ENCODE results near the gene THAP7. TPM values are rescaled to one million over a fixed set of nuclear protein-coding genes. Genes with fewer than 3 reads are reported as not detected.
"Not testable (repeated sequence)": the region's sequence is repeated elsewhere in the genome, so short reads cannot be mapped to it uniquely, and the experiment has no call there.

THAP7 gene
- total RNA-seq, 1 donor from 2014 or later: 22.0 TPM

- Histone ChIP-seq H3K9me3 (no peaks in the 10 kb centered on the region), H3K36me3 (no peaks in the 10 kb centered on the region), H3K4me1 (peaks cover under 1% of the 10 kb centered on the region), H3K4me3 (no peak overlapping the region), H3K27ac (no peak overlapping the region), H3K27me3 (no peaks in the 10 kb centered on the region)
- intact Hi-C loops (cut with DNase I): no loop called here
- DNase-seq (no peak), ATAC-seq (no peak)
- no peak for TF ChIP-seq CTCF (IDR thresholded peaks at IDR 0.05)
Measured at GRCh38 chr22:20974336-20974955, 27.5 kb downstream of the THAP7 start.

GRCh38 chr22:20973634-20974286 is 28.2 kb downstream of the THAP7 start:
- no peaks in the 10 kb centered on the region for H3K36me3 ChIP-seq
- ATAC-seq (no peak), DNase-seq (no peak)
- no peaks in the 10 kb centered on the region for H3K4me1 ChIP-seq
- H3K27ac ChIP-seq: no peak overlapping the region
- TF ChIP-seq CTCF (IDR thresholded peaks at IDR 0.05): no peak
- H3K9me3 ChIP-seq: no peaks in the 10 kb centered on the region
- intact Hi-C loops (cut with DNase I): no loop called here
- no peak overlapping the region for H3K4me3 ChIP-seq
- no peaks in the 10 kb centered on the region for H3K27me3 ChIP-seq

- DNase-seq: no peak
Measured at GRCh38 chr22:20972933-20973577, 28.9 kb downstream of the THAP7 start.

GRCh38 chr22:20972014-20972694 is 29.8 kb downstream of the THAP7 start:
- H3K9me3 ChIP-seq; intact Hi-C loops (cut with DNase I); DNase-seq; H3K4me1 ChIP-seq; H3K4me3 ChIP-seq; ATAC-seq; H3K27me3 ChIP-seq; H3K36me3 ChIP-seq; H3K27ac ChIP-seq: not testable (repeated sequence)

More at GRCh38 chr22:20972933-20973577, 28.9 kb downstream of the THAP7 start:
- Histone ChIP-seq H3K4me3 (no peak overlapping the region), H3K27me3 (no peaks in the 10 kb centered on the region), H3K9me3 (no peaks in the 10 kb centered on the region), H3K27ac (no peak overlapping the region), H3K36me3 (no peaks in the 10 kb centered on the region), H3K4me1 (no peaks in the 10 kb centered on the region)
- no peak for TF ChIP-seq CTCF (IDR thresholded peaks at IDR 0.05)
- ATAC-seq: no peak
- intact Hi-C loops (cut with DNase I): no loop called here

GRCh38 chr22:20970939-20971657 is 30.8 kb downstream of the THAP7 start:
- no peak overlapping the region for H3K27ac ChIP-seq
- DNase-seq: no peak
- no peaks in the 10 kb centered on the region for H3K36me3 ChIP-seq
- no peak for TF ChIP-seq CTCF (IDR thresholded peaks at IDR 0.05)
- intact Hi-C loops (cut with DNase I): no loop called here
- ATAC-seq: no peak
- H3K27me3 ChIP-seq: no peaks in the 10 kb centered on the region
- no peak overlapping the region for H3K4me3 ChIP-seq
- H3K9me3 ChIP-seq: no peaks in the 10 kb centered on the region
- H3K4me1 ChIP-seq: no peaks in the 10 kb centered on the region

All from upper lobe of right lung (tissue), 1 donor.